A673 (cell line): ENCODE data around the gene GPR157.

Experiments
- EZH2 ChIP-seq: fragments of 200-600 bp; sonication (generic); IDR thresholded peaks from 2 replicates; pipeline ENCODE4 v1.6.1; 2017; ENCODE audit warnings: borderline replicate concordance, low read depth, mild to moderate bottlenecking, mixed read lengths, antibody characterized with exemption, low read length; ENCODE audit not compliant: poor library complexity, severe bottlenecking
- TF ChIP-seq, protein P1 (sequence below): fragments of 300-800, 200-600 bp; sonication (generic); conservative IDR thresholded peaks from 2 replicates; pipeline ENCODE4 v1.5.1; 2017; ENCODE audit warnings: low read depth, mild to moderate bottlenecking, antibody characterized with exemption, low read length, moderate library complexity, mixed read lengths

DNA sequence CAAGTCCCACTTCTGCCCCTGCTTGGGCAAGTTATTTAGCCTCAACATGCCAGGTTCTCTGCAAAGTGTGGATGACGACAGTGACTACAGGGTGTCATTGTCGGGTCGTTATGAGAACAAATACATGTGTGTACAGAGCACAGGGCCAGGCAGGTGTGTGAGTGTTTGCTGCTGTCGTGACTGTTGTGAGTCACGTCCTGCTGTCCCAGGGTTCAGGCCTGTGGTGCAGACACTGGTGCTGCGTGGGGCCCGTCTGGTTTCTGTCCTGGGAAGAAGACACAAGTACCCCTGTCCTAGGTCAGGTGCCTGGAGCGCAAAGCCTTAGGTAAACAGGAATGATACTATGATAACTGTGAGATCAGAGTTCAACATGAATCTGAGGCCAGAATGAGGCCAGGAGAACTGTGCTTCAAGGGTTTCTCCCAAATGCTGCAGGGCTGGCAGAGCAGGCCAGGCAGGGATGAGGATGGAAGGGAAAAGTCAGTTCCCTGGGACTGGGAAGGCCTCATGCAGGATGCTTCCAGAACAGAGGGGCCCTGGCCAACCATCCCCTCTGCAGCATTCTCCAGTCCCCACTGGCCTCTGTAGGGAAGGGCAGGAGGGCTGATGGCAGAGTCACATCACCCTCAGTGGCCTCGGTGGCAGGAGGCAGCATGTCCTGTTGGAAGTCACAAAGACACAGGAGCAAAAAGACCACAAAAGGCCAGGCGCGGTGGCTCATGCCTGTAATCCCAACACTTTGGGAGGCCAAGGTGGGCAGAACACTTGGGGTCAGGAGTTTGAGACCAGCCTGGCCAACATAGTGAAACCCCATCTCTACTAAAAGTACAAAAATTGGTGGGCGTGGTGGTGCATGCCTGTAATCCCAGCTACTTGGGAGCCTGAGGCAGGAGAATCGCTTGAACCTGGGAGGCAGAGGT lies 15.7 kb downstream of the GPR157 start:
- TF ChIP-seq, protein P1, sequence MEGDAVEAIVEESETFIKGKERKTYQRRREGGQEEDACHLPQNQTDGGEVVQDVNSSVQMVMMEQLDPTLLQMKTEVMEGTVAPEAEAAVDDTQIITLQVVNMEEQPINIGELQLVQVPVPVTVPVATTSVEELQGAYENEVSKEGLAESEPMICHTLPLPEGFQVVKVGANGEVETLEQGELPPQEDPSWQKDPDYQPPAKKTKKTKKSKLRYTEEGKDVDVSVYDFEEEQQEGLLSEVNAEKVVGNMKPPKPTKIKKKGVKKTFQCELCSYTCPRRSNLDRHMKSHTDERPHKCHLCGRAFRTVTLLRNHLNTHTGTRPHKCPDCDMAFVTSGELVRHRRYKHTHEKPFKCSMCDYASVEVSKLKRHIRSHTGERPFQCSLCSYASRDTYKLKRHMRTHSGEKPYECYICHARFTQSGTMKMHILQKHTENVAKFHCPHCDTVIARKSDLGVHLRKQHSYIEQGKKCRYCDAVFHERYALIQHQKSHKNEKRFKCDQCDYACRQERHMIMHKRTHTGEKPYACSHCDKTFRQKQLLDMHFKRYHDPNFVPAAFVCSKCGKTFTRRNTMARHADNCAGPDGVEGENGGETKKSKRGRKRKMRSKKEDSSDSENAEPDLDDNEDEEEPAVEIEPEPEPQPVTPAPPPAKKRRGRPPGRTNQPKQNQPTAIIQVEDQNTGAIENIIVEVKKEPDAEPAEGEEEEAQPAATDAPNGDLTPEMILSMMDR = no peak
- no peak for TF ChIP-seq EZH2
